HepG2 (cell line): ENCODE results near the gene PIKFYVE. TPM values are rescaled to one million over a fixed set of nuclear protein-coding genes. Genes with fewer than 3 reads are reported as not detected.

Source experiments
- ATF1 ChIP-seq: IDR thresholded peaks from 2 replicates; pipeline ENCODE4 v1.6.1; 2016; ENCODE audit warnings: mild to moderate bottlenecking, control low read depth
- BCL6 ChIP-seq: IDR thresholded peaks from 2 replicates; pipeline ENCODE4 v1.6.1; 2016; ENCODE audit warnings: missing genetic modification reagents, missing compliant biosample characterization
- CENPT ChIP-seq: sonication (generic); formaldehyde crosslinking; IDR thresholded peaks from 2 replicates; pipeline ENCODE4 v1.8.0; 2022; ENCODE audit warnings: low read depth, mild to moderate bottlenecking, moderate library complexity, missing genetic modification reagents
- FOXC1 ChIP-seq: sonication (generic); formaldehyde crosslinking; IDR thresholded peaks from 2 replicates; pipeline ENCODE4 v1.8.0; 2022; ENCODE audit warnings: mild to moderate bottlenecking, missing genetic modification reagents, borderline replicate concordance
- FOXO4 ChIP-seq: sonication (generic); formaldehyde crosslinking; conservative IDR thresholded peaks from 2 replicates; pipeline ENCODE4 v1.8.1; 2023; ENCODE audit warnings: missing genetic modification reagents
- GATAD2A ChIP-seq: IDR thresholded peaks from 2 replicates; pipeline ENCODE4 v1.6.1; 2016
- HMGA1 ChIP-seq: sonication (generic); formaldehyde crosslinking; conservative IDR thresholded peaks from 2 replicates; pipeline ENCODE4 v1.4.0; 2020; ENCODE audit warnings: missing genetic modification reagents
- HOXA9 ChIP-seq: sonication (generic); formaldehyde crosslinking; IDR thresholded peaks from 2 replicates; pipeline ENCODE4 v1.8.1; 2022; ENCODE audit warnings: missing genetic modification reagents, mild to moderate bottlenecking, moderate library complexity, borderline replicate concordance
- KLF15 ChIP-seq: sonication (generic); formaldehyde crosslinking; IDR thresholded peaks from 2 replicates; pipeline ENCODE4 v1.8.1; 2023; ENCODE audit warnings: borderline replicate concordance, mild to moderate bottlenecking, inconsistent platforms, missing genetic modification reagents, mixed read lengths
- PBX2 ChIP-seq: IDR thresholded peaks from 2 replicates; pipeline ENCODE4 v1.6.1; 2016; ENCODE audit warnings: control low read depth
- PLRG1 ChIP-seq: fragments of 450-650 bp; conservative IDR thresholded peaks from 2 replicates; pipeline ENCODE4 v1.6.1; 2016
- SMARCE1 ChIP-seq: fragments of 450-650 bp; IDR thresholded peaks from 2 replicates; pipeline ENCODE4 v1.6.1; 2017; ENCODE audit warnings: borderline replicate concordance
- SOX5 ChIP-seq: IDR thresholded peaks from 2 replicates; pipeline ENCODE4 v1.6.1; 2016; ENCODE audit warnings: borderline replicate concordance
- SRSF1 ChIP-seq: fragments of 200-400 bp; formaldehyde crosslinking; optimal IDR thresholded peaks from 2 replicates; pipeline ENCODE3; 2017; ENCODE audit warnings: mild to moderate bottlenecking, low read depth, low read length, moderate library complexity
- TCF7 ChIP-seq: sonication (generic); IDR thresholded peaks from 2 replicates; pipeline ENCODE4 v1.6.1; 2016; ENCODE audit warnings: antibody characterized with exemption, low read depth
- TOE1 ChIP-seq: sonication (generic); formaldehyde crosslinking; IDR thresholded peaks from 2 replicates; pipeline ENCODE4 v1.4.0; 2020; ENCODE audit warnings: mild to moderate bottlenecking, missing genetic modification reagents
- ZBTB8A ChIP-seq: sonication (generic); formaldehyde crosslinking; IDR thresholded peaks from 2 replicates; pipeline ENCODE4 v1.4.0; 2020; ENCODE audit warnings: mild to moderate bottlenecking, low read depth, missing genetic modification reagents, borderline replicate concordance
- ZNF138 ChIP-seq: sonication (generic); formaldehyde crosslinking; IDR thresholded peaks from 2 replicates; pipeline ENCODE4 v1.5.0; 2020; ENCODE audit warnings: mild to moderate bottlenecking, low read depth, missing genetic modification reagents
- ZNF552 ChIP-seq: sonication (generic); formaldehyde crosslinking; IDR thresholded peaks from 2 replicates; pipeline ENCODE4 v1.9.0; 2022; ENCODE audit warnings: missing genetic modification reagents, mild to moderate bottlenecking, borderline replicate concordance
- ZNF672 ChIP-seq: sonication (generic); formaldehyde crosslinking; IDR thresholded peaks from 2 replicates; pipeline ENCODE4 v1.8.1; 2022; ENCODE audit warnings: missing genetic modification reagents
- polyA plus RNA-seq, 8 experiments: library from polyadenylated mRNA; depleted of rRNA in 3 of 8; stranded (reverse) in 7 of 8; unstranded in 1 of 8; fragments of >200 nt; fragmentation: Illumina TruSeq in 4 of 8; extraction: Trizol in 4 of 8; gene quantifications; 2 replicates each; pipeline versions ENCODE4 v1.2.1 to v1.2.3, GENCODE V29; 2011 to 2016; ENCODE audit warnings: low read depth in 4 of 8, missing spikeins in 1 of 8, mixed read lengths in 1 of 8; ENCODE audit not compliant: insufficient read depth in 1 of 8
- total RNA-seq, 5 experiments: library from RNA; depleted of rRNA; stranded (reverse); fragments of >200 nt; fragmentation: Illumina TruSeq; extraction: Trizol; gene quantifications; 2 replicates each; pipeline ENCODE4 v1.2.3, GENCODE V29; 2016; ENCODE audit warnings: low read depth in 1 of 5
- TF ChIP-seq, protein P1 (sequence below): sonication (generic); formaldehyde crosslinking; conservative IDR thresholded peaks from 2 replicates; pipeline ENCODE4 v1.4.0; 2020; ENCODE audit warnings: missing genetic modification reagents
- TF ChIP-seq, protein P2 (sequence below): sonication (generic); formaldehyde crosslinking; IDR thresholded peaks from 2 replicates; pipeline ENCODE4 v1.4.0; 2020; ENCODE audit warnings: missing genetic modification reagents
- TF ChIP-seq, protein P3 (sequence below): sonication (generic); formaldehyde crosslinking; IDR thresholded peaks from 2 replicates; pipeline ENCODE4 v1.4.0; 2020; ENCODE audit warnings: missing genetic modification reagents, low read depth, mild to moderate bottlenecking, borderline replicate concordance

The PIKFYVE gene
- total and polyA plus RNA-seq, 2 of the 13 experiments (the other 11 are each of a cell fraction or from before 2014, with no cell fraction given) = 20.2 to 21.7 TPM

DNA sequence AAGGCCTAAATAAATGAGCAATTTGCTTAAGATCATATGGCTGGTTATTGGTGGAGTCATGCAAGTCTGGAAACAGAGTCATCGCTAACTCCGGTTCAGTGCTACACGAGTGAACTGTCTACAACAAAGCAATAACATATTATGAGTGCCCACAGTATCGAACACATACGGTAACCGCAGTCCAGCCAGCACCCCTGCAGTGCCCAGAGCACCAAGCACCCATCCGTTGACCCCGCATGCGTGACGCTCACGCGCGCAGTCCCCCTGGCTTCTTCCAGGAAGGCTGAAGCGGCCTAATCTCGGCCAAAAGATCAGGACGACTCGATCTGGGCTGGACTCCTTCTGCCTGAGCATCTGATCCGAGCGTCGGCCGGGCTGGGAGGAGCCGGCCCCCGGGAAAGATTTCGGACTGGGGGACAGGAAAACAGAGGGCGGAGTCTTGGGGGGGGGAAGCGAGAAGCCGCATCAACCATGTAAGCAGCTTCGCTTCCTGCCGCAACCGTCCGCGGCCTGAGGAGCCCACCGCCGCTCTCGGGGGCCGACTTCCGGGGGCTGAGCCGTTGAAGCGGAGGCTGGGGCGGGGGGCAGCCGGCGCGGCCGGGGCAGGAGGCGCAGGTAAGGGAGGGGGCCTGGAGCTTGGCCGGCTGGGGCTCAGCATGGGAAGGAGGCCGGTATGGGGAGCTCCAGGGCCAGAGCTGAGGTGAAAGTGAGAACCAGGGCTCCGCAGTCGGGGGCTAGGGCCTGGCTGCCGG, at the start of gene PIKFYVE (continued):
- TF ChIP-seq, protein P1, sequence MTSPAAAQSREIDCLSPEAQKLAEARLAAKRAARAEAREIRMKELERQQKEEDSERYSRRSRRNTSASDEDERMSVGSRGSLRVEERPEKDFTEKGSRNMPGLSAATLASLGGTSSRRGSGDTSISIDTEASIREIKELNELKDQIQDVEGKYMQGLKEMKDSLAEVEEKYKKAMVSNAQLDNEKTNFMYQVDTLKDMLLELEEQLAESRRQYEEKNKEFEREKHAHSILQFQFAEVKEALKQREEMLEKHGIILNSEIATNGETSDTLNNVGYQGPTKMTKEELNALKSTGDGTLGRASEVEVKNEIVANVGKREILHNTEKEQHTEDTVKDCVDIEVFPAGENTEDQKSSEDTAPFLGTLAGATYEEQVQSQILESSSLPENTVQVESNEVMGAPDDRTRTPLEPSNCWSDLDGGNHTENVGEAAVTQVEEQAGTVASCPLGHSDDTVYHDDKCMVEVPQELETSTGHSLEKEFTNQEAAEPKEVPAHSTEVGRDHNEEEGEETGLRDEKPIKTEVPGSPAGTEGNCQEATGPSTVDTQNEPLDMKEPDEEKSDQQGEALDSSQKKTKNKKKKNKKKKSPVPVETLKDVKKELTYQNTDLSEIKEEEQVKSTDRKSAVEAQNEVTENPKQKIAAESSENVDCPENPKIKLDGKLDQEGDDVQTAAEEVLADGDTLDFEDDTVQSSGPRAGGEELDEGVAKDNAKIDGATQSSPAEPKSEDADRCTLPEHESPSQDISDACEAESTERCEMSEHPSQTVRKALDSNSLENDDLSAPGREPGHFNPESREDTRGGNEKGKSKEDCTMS (CRISPR knock-in tag) = no peak
- TF ChIP-seq SMARCE1 (no peak), CENPT (CRISPR knock-in tag) (no peak), HMGA1 (CRISPR knock-in tag) (no peak), ATF1 (peak; percentile 89), ZNF672 (CRISPR knock-in tag) (peak; percentile 68; the same call in 1 of the 2 replicates), BCL6 (peak; percentile 77), ZBTB8A (0 out of 2 replicates have a peak, but pooled peaks have one; percentile 16), PBX2 (CRISPR knock-in tag) (no peak), TOE1 (CRISPR knock-in tag) (no peak), SRSF1 (peak; percentile 87), HOXA9 (peak; percentile 67; the same call in 1 of the 2 replicates), ZNF138 (CRISPR knock-in tag) (no peak), FOXO4 (no peak), GATAD2A (CRISPR knock-in tag) (peak; percentile 89), FOXC1 (CRISPR knock-in tag) (peak; percentile 90; the same call in 1 of the 2 replicates), TCF7 (no peak), PLRG1 (no peak), SOX5 (CRISPR knock-in tag) (peak; percentile 84), ZNF552 (no peak), KLF15 (CRISPR knock-in tag) (no peak)
- TF ChIP-seq, protein P2, sequence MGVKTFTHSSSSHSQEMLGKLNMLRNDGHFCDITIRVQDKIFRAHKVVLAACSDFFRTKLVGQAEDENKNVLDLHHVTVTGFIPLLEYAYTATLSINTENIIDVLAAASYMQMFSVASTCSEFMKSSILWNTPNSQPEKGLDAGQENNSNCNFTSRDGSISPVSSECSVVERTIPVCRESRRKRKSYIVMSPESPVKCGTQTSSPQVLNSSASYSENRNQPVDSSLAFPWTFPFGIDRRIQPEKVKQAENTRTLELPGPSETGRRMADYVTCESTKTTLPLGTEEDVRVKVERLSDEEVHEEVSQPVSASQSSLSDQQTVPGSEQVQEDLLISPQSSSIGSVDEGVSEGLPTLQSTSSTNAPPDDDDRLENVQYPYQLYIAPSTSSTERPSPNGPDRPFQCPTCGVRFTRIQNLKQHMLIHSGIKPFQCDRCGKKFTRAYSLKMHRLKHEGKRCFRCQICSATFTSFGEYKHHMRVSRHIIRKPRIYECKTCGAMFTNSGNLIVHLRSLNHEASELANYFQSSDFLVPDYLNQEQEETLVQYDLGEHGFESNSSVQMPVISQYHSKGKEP (CRISPR knock-in tag) = no peak; the same call in 1 of the 2 replicates
- TF ChIP-seq, protein P3, sequence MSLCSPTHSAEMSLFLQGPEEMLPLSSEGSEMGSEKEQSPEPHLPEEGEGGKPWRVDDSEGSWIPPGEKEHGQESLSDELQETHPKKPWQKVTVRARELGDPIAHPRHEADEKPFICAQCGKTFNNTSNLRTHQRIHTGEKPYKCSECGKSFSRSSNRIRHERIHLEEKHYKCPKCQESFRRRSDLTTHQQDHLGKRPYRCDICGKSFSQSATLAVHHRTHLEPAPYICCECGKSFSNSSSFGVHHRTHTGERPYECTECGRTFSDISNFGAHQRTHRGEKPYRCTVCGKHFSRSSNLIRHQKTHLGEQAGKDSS (CRISPR knock-in tag) = peak; percentile 81; the same call in 1 of the 2 replicates
